Fibroblast of lung (primary cell): ENCODE measurements around the gene CRACDL. TPM values are rescaled to one million over a fixed set of nuclear protein-coding genes. Genes with fewer than 3 reads are reported as not detected.

Source experiments
- DNase-seq, 2 donors: peaks; one replicate each; pipeline versions ENCODE4 v3.0.0 to v3.0.0-alpha.2; 2010; ENCODE audit warnings: low read depth in 2 of 2
- H2AFZ ChIP-seq: 2 replicates; pipeline ENCODE4 v1.5.1; 2012; ENCODE audit warnings: low read length, control low read depth, inconsistent platforms
- H3K27ac ChIP-seq: 2 replicates; pipeline ENCODE4 v1.5.1; 2011; ENCODE audit warnings: low read length, control low read depth; ENCODE audit not compliant: insufficient read depth
- H3K27me3 ChIP-seq: 2 replicates; pipeline ENCODE4 v1.5.1; 2011; ENCODE audit warnings: mild to moderate bottlenecking, low read length; ENCODE audit not compliant: control insufficient read depth, insufficient read depth
- H3K36me3 ChIP-seq: 2 replicates; pipeline ENCODE4 v1.5.1; 2011; ENCODE audit warnings: low read length; ENCODE audit not compliant: control insufficient read depth, insufficient read depth
- H3K4me1 ChIP-seq: 2 replicates; pipeline ENCODE4 v1.5.1; 2011; ENCODE audit warnings: low read length; ENCODE audit not compliant: control insufficient read depth, insufficient read depth; ENCODE audit errors: extremely low read depth
- H3K4me2 ChIP-seq: 2 replicates; pipeline ENCODE4 v1.5.1; 2011; ENCODE audit warnings: low read length, control low read depth; ENCODE audit not compliant: insufficient read depth; ENCODE audit errors: extremely low read depth
- H3K4me3 ChIP-seq, 4 experiments: fragments of 200-600 bp in 1 of 4; sonication (generic) in 1 of 4; replicated peaks in 1 of 4; 2 replicates each; pipeline ENCODE4 v1.5.1; 2011 to 2016; ENCODE audit warnings: low read length in 4 of 4, low read depth in 3 of 4, mild to moderate bottlenecking in 3 of 4, control low read depth in 2 of 4, inconsistent platforms in 1 of 4, mixed read lengths in 1 of 4; ENCODE audit not compliant: insufficient read depth in 1 of 4; ENCODE audit errors: control extremely low read depth in 1 of 4
- H3K79me2 ChIP-seq: 2 replicates; pipeline ENCODE4 v1.5.1; 2012; ENCODE audit warnings: mild to moderate bottlenecking, low read length, inconsistent platforms; ENCODE audit not compliant: control insufficient read depth, insufficient read depth
- H3K9ac ChIP-seq: 2 replicates; pipeline ENCODE4 v1.5.1; 2011; ENCODE audit warnings: mild to moderate bottlenecking, low read length, control low read depth; ENCODE audit not compliant: insufficient read depth
- H3K9me3 ChIP-seq: 2 replicates; pipeline ENCODE4 v1.5.1; 2012; ENCODE audit warnings: low read depth, low read length; ENCODE audit not compliant: control insufficient read depth, insufficient read depth
- H4K20me1 ChIP-seq: 2 replicates; pipeline ENCODE4 v1.5.1; 2011; ENCODE audit warnings: low read length; ENCODE audit not compliant: control insufficient read depth, insufficient read depth; ENCODE audit errors: extremely low read depth
- EZH2 ChIP-seq: IDR thresholded peaks from 2 replicates; pipeline ENCODE4 v1.5.1; 2012; ENCODE audit warnings: low read length, control low read depth, mild to moderate bottlenecking; ENCODE audit errors: missing control alignments
- polyA plus RNA-seq, 2 donors: library from polyadenylated mRNA; depleted of rRNA in 1 of 2; stranded (reverse) in 1 of 2; unstranded in 1 of 2; fragments of >200 nt; gene quantifications; 2 replicates each; pipeline ENCODE4 v1.2.1, GENCODE V29; 2011 to 2012; ENCODE audit warnings: missing spikeins in 1 of 2
- total RNA-seq: library from RNA; depleted of rRNA; stranded (reverse); fragments of >200 nt; gene quantifications from 2 replicates; pipeline ENCODE4 v1.2.1, GENCODE V29; 2014
- TF ChIP-seq, protein P1 (sequence below), 2 donors: IDR thresholded peaks in 1 of 2; conservative IDR thresholded peaks in 1 of 2; 1 replicate in 1 of 2; 2 replicates in 1 of 2; pipeline ENCODE4 v1.5.1; 2011 to 2012; ENCODE audit warnings: low read length in 2 of 2, control low read depth in 1 of 2, inconsistent platforms in 1 of 2, low read depth in 1 of 2, mild to moderate bottlenecking in 1 of 2

CRACDL gene
- total and polyA plus RNA-seq, 2 donors (not counting 1 experiment from before 2014, with no cell fraction given), result not detected

DNA sequence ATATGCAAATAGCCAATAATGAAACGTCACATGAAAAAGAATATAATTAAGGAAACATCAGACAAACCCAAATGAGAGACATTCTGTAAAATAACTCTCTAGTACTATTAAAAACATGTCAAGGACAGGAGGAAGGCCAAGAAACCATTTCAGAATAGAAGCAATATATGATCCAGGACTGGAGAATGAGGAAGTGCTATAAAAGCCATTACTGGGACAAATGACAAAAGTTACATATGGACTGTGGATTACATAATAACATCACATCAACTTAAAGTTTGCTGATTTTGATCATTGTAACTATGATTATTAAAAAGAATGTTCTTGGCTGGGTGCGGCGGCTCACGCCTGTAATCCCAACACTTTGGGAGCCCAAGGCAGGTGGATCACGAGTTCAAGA lies 81.3 kb downstream of the CRACDL start:
- TF ChIP-seq, protein P1, sequence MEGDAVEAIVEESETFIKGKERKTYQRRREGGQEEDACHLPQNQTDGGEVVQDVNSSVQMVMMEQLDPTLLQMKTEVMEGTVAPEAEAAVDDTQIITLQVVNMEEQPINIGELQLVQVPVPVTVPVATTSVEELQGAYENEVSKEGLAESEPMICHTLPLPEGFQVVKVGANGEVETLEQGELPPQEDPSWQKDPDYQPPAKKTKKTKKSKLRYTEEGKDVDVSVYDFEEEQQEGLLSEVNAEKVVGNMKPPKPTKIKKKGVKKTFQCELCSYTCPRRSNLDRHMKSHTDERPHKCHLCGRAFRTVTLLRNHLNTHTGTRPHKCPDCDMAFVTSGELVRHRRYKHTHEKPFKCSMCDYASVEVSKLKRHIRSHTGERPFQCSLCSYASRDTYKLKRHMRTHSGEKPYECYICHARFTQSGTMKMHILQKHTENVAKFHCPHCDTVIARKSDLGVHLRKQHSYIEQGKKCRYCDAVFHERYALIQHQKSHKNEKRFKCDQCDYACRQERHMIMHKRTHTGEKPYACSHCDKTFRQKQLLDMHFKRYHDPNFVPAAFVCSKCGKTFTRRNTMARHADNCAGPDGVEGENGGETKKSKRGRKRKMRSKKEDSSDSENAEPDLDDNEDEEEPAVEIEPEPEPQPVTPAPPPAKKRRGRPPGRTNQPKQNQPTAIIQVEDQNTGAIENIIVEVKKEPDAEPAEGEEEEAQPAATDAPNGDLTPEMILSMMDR (conservative IDR thresholded peaks at IDR 0.05 in 1 of 2, IDR thresholded peaks at IDR 0.05 in 1 of 2; ENCODE audit: low read depth in 1 of 2, low read length in 2 of 2), result no peak
- no peak for TF ChIP-seq EZH2
- Histone ChIP-seq H4K20me1 (no peaks in the 10 kb centered on the region), H3K27ac (no peak overlapping the region), H3K4me2 (no peak overlapping the region), H3K4me1 (no peaks in the 10 kb centered on the region), H3K4me3 (no peak overlapping the region), H3K79me2 (no peaks in the 10 kb centered on the region), H3K9me3 (no peaks in the 10 kb centered on the region), H3K27me3 (no peaks in the 10 kb centered on the region), H2AFZ (no peak overlapping the region), H3K9ac (no peak overlapping the region), H3K36me3 (no peaks in the 10 kb centered on the region)
- no peak for DNase-seq

DNA sequence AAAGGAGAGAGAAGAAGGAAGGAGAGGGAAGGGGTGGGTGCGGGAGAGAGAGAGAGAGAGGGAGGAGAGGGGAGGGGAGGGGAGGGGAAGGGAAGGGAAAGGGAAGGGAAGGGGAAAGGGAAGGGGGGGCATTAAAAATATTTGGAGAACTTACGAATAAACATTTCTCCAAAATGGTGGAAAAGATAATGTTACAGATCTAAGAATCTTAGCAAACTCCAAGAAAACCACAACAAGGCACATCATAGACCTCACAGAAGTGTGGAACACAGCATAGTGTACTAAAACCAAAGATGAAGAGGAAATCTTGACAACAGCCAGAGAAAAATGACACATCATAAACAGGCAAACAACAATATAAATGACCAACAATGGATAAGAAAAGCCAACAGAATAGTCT lies 83.1 kb downstream of the CRACDL start:
- Histone ChIP-seq H3K79me2 (no peaks in the 10 kb centered on the region), H2AFZ (no peak overlapping the region), H3K9me3 (no peaks in the 10 kb centered on the region), H3K4me3 (no peak overlapping the region), H3K4me2 (no peak overlapping the region), H3K27ac (no peak overlapping the region), H3K4me1 (no peaks in the 10 kb centered on the region), H3K9ac (no peak overlapping the region), H3K36me3 (no peaks in the 10 kb centered on the region), H4K20me1 (no peaks in the 10 kb centered on the region), H3K27me3 (no peaks in the 10 kb centered on the region)
- DNase-seq, result no peak
- TF ChIP-seq, protein P1 (conservative IDR thresholded peaks at IDR 0.05 in 1 of 2, IDR thresholded peaks at IDR 0.05 in 1 of 2; ENCODE audit: low read depth in 1 of 2, low read length in 2 of 2), result no peak
- TF ChIP-seq EZH2, result no peak

DNA sequence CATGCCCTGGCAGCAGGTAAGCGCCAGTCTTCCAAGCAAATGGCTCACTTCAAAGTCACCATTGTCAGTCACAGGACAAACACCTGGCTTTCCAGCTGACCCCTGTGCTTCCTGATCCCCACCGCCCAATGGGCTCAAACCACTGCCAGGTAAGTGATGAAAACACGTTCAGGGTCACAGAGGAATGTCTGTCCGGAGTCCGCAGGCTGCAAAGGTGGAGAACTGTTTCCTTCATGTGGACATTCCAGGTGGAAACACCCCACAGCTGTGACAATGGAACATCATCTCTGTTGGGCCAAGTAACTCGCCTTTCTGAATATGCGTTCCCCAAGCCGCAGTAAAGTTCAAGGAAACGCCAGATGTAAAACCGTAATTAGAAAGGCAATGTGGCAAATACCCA lies 86.0 kb downstream of the CRACDL start:
- Histone ChIP-seq H3K27me3 (no peaks in the 10 kb centered on the region), H3K4me3 (no peak overlapping the region), H4K20me1 (no peaks in the 10 kb centered on the region), H3K4me2 (no peak overlapping the region), H3K4me1 (no peaks in the 10 kb centered on the region), H3K9me3 (no peaks in the 10 kb centered on the region), H3K36me3 (no peaks in the 10 kb centered on the region), H3K9ac (no peak overlapping the region), H3K79me2 (no peaks in the 10 kb centered on the region), H3K27ac (no peak overlapping the region), H2AFZ (no peak overlapping the region)
- DNase-seq, result no peak
- no peak for TF ChIP-seq EZH2
- TF ChIP-seq, protein P1 (conservative IDR thresholded peaks at IDR 0.05 in 1 of 2, IDR thresholded peaks at IDR 0.05 in 1 of 2; ENCODE audit: low read depth in 1 of 2, low read length in 2 of 2), result no peak
